K562 (cell line): ENCODE data around the gene PIK3CD. TPM values are rescaled to one million over a fixed set of nuclear protein-coding genes. Genes with fewer than 3 reads are reported as not detected.
A peak's percentile ranks its signal among the peaks of the same experiment; 100 is the strongest.

ENCODE experiments used
- ATF1 ChIP-seq, 2 experiments: fragments of 450-650 bp in 1 of 2; IDR thresholded peaks; 2 replicates each; pipeline ENCODE4 v1.6.1; 2016; ENCODE audit warnings: missing compliant biosample characterization in 1 of 2, missing genetic modification characterization in 1 of 2
- BCOR ChIP-seq: fragments of 450-650 bp; IDR thresholded peaks from 2 replicates; pipeline ENCODE4 v1.6.1; 2016
- BMI1 ChIP-seq: fragments of 150-350 bp; IDR thresholded peaks from 2 replicates; pipeline ENCODE4 v1.6.1; 2014; ENCODE audit warnings: low read length
- COPS2 ChIP-seq: fragments of 450-650 bp; conservative IDR thresholded peaks from 2 replicates; pipeline ENCODE4 v1.6.1; 2016; ENCODE audit warnings: mild to moderate bottlenecking, moderate library complexity
- CTCF ChIP-seq, 3 experiments: IDR thresholded peaks in 2 of 3; conservative IDR thresholded peaks in 1 of 3; 2 replicates each; pipeline ENCODE4 v1.5.1; 2011 to 2012; ENCODE audit warnings: low read length in 3 of 3, mild to moderate bottlenecking in 3 of 3, control low read depth in 2 of 3, improper control_type of control experiment in 1 of 3, inconsistent platforms in 1 of 3, low read depth in 1 of 3, mixed read lengths in 1 of 3, moderate library complexity in 1 of 3; ENCODE audit not compliant: insufficient read depth in 2 of 3
- L3MBTL2 ChIP-seq: fragments of 450-650 bp; IDR thresholded peaks from 2 replicates; pipeline ENCODE4 v1.6.1; 2016; ENCODE audit warnings: mild to moderate bottlenecking, moderate library complexity
- NCOA4 ChIP-seq: fragments of 450-650 bp; IDR thresholded peaks from 2 replicates; pipeline ENCODE4 v1.6.1; 2018; ENCODE audit warnings: mild to moderate bottlenecking; ENCODE audit not compliant: partially characterized antibody
- NR2C1 ChIP-seq, 2 experiments: fragments of 450-650 bp; IDR thresholded peaks; 2 replicates each; pipeline ENCODE4 v1.6.1; 2017; ENCODE audit warnings: mild to moderate bottlenecking in 2 of 2, antibody characterized with exemption in 1 of 2, inconsistent platforms in 1 of 2, missing compliant biosample characterization in 1 of 2, missing genetic modification characterization in 1 of 2
- POLR2G ChIP-seq: fragments of 200-400 bp; formaldehyde crosslinking; IDR thresholded peaks from 2 replicates; pipeline ENCODE4 v1.6.1; 2017; ENCODE audit warnings: low read depth, mild to moderate bottlenecking, antibody characterized with exemption, low read length, moderate library complexity
- PTRF ChIP-seq: fragments of 450-650 bp; IDR thresholded peaks from 2 replicates; pipeline ENCODE4 v1.6.1; 2016; ENCODE audit warnings: mild to moderate bottlenecking, missing genetic modification characterization, missing compliant biosample characterization
- RBM22 ChIP-seq: fragments of 200-400 bp; formaldehyde crosslinking; IDR thresholded peaks from 2 replicates; pipeline ENCODE4 v1.6.1; 2018; ENCODE audit warnings: low read length, low read depth; ENCODE audit not compliant: poor library complexity, severe bottlenecking
- RFX1 ChIP-seq: fragments of 450-650 bp; IDR thresholded peaks from 2 replicates; pipeline ENCODE4 v1.6.1; 2016; ENCODE audit warnings: mild to moderate bottlenecking, moderate library complexity
- RUNX1 ChIP-seq: sonication (generic); IDR thresholded peaks from 2 replicates; pipeline ENCODE4 v1.6.1; 2016; ENCODE audit warnings: antibody characterized with exemption, low read depth
- SMC3 ChIP-seq: conservative IDR thresholded peaks from 2 replicates; pipeline ENCODE4 v1.6.1; 2011; ENCODE audit warnings: low read depth, low read length, improper control_type of control experiment; ENCODE audit not compliant: insufficient read depth
- TAF9B ChIP-seq: fragments of 450-650 bp; IDR thresholded peaks from 2 replicates; pipeline ENCODE4 v1.6.1; 2018; ENCODE audit warnings: mild to moderate bottlenecking; ENCODE audit not compliant: partially characterized antibody
- ZBTB7A ChIP-seq: IDR thresholded peaks from 2 replicates; pipeline ENCODE4 v1.6.1; 2011; ENCODE audit warnings: low read depth, mild to moderate bottlenecking, low read length, moderate library complexity, borderline replicate concordance; ENCODE audit not compliant: control insufficient read depth
- ZC3H11A ChIP-seq: IDR thresholded peaks from 2 replicates; pipeline ENCODE4 v1.6.1; 2012; ENCODE audit warnings: low read depth, low read length, improper control_type of control experiment
- ZNF282 ChIP-seq: sonication (generic); formaldehyde crosslinking; IDR thresholded peaks from 2 replicates; pipeline ENCODE4 v1.8.1; 2023; ENCODE audit warnings: missing genetic modification reagents
- ZNF445 ChIP-seq: fragments of 250-450 bp; sonication (Bioruptor Pico); IDR thresholded peaks from 2 replicates; pipeline ENCODE4 v1.4.0; 2020; ENCODE audit warnings: low read depth, mild to moderate bottlenecking, moderate library complexity
- polyA plus RNA-seq, 8 experiments: library from polyadenylated mRNA; depleted of rRNA in 4 of 8; stranded (reverse) in 5 of 8; unstranded in 3 of 8; fragments of >200 nt; fragmentation: Nextera tagmentation in 2 of 8; fragmentation: Illumina TruSeq in 1 of 8; extraction: Ambion mirVana in 2 of 8; extraction: Trizol in 1 of 8; gene quantifications; 2 replicates each; pipeline versions ENCODE4 v1.2.1 to v1.2.3, GENCODE V29; 2011 to 2014; ENCODE audit warnings: inconsistent platforms in 1 of 8, missing spikeins in 1 of 8
- total RNA-seq, 7 experiments: library from RNA; depleted of rRNA in 6 of 7; stranded (reverse); fragments of >200 nt in 6 of 7; fragmentation: Illumina TruSeq in 2 of 7; extraction: Trizol in 2 of 7; gene quantifications; 2 replicates each; pipeline versions ENCODE4 v1.2.1 to v1.2.3, GENCODE V29; 2011 to 2021; ENCODE audit warnings: low replicate concordance in 1 of 7
- TF ChIP-seq, protein P1 (sequence below), 2 experiments: fragments of 450-650 bp in 1 of 2; IDR thresholded peaks; 2 replicates each; pipeline ENCODE4 v1.6.1; 2011 to 2017; ENCODE audit warnings: low read depth in 2 of 2, antibody characterized with exemption in 1 of 2, borderline replicate concordance in 1 of 2, low read length in 1 of 2, mild to moderate bottlenecking in 1 of 2, mixed read lengths in 1 of 2; ENCODE audit not compliant: control insufficient read depth in 1 of 2
- TF ChIP-seq, protein P2 (sequence below): IDR thresholded peaks from 2 replicates; pipeline ENCODE4 v1.6.1; 2011; ENCODE audit warnings: borderline replicate concordance, low read depth, mild to moderate bottlenecking, moderate library complexity, low read length; ENCODE audit not compliant: insufficient read depth, poor library complexity, severe bottlenecking

PIK3CD gene
- total and polyA plus RNA-seq, 9 of the 15 experiments (the other 6 are each of a cell fraction or from before 2014, with no cell fraction given), result 1.8 to 20.8 (median 7.2) TPM

- TF ChIP-seq, protein P1, sequence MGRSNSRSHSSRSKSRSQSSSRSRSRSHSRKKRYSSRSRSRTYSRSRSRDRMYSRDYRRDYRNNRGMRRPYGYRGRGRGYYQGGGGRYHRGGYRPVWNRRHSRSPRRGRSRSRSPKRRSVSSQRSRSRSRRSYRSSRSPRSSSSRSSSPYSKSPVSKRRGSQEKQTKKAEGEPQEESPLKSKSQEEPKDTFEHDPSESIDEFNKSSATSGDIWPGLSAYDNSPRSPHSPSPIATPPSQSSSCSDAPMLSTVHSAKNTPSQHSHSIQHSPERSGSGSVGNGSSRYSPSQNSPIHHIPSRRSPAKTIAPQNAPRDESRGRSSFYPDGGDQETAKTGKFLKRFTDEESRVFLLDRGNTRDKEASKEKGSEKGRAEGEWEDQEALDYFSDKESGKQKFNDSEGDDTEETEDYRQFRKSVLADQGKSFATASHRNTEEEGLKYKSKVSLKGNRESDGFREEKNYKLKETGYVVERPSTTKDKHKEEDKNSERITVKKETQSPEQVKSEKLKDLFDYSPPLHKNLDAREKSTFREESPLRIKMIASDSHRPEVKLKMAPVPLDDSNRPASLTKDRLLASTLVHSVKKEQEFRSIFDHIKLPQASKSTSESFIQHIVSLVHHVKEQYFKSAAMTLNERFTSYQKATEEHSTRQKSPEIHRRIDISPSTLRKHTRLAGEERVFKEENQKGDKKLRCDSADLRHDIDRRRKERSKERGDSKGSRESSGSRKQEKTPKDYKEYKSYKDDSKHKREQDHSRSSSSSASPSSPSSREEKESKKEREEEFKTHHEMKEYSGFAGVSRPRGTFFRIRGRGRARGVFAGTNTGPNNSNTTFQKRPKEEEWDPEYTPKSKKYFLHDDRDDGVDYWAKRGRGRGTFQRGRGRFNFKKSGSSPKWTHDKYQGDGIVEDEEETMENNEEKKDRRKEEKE (IDR thresholded peaks at IDR 0.05; ENCODE audit: borderline replicate concordance in 1 of 2, control insufficient read depth in 1 of 2, low read depth in 2 of 2, low read length in 1 of 2), result no peak
- peak; percentile 97 to 99 (median 99) for TF ChIP-seq CTCF (IDR thresholded peaks at IDR 0.05 in 2 of 3, conservative IDR thresholded peaks at IDR 0.05 in 1 of 3; ENCODE audit: insufficient read depth in 2 of 3, low read depth in 1 of 3, low read length in 3 of 3)
- TF ChIP-seq, protein P2, sequence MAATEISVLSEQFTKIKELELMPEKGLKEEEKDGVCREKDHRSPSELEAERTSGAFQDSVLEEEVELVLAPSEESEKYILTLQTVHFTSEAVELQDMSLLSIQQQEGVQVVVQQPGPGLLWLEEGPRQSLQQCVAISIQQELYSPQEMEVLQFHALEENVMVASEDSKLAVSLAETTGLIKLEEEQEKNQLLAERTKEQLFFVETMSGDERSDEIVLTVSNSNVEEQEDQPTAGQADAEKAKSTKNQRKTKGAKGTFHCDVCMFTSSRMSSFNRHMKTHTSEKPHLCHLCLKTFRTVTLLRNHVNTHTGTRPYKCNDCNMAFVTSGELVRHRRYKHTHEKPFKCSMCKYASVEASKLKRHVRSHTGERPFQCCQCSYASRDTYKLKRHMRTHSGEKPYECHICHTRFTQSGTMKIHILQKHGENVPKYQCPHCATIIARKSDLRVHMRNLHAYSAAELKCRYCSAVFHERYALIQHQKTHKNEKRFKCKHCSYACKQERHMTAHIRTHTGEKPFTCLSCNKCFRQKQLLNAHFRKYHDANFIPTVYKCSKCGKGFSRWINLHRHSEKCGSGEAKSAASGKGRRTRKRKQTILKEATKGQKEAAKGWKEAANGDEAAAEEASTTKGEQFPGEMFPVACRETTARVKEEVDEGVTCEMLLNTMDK, result peak; percentile 61
- no peak for TF ChIP-seq RBM22
- no peak for TF ChIP-seq TAF9B
- TF ChIP-seq ZNF445 (CRISPR knock-in tag), result no peak
- no peak for TF ChIP-seq RFX1
- TF ChIP-seq NCOA4, result no peak
- TF ChIP-seq ZNF282 (CRISPR knock-in tag), result no peak
- TF ChIP-seq SMC3, result peak; percentile 88
- no peak for TF ChIP-seq ZBTB7A
- TF ChIP-seq ZC3H11A, result no peak
- no peak for TF ChIP-seq BMI1
- no peak for TF ChIP-seq BCOR
- no peak for TF ChIP-seq RUNX1
- TF ChIP-seq POLR2G, result peak; percentile 37
- no peak for TF ChIP-seq COPS2
- no peak for TF ChIP-seq PTRF
- no peak for TF ChIP-seq NR2C1 (IDR thresholded peaks at IDR 0.05)
- TF ChIP-seq NR2C1 (tag; IDR thresholded peaks at IDR 0.05), result no peak
- TF ChIP-seq L3MBTL2, result 0 out of 2 replicates have a peak, but pooled peaks have one; percentile 39
- no peak for TF ChIP-seq ATF1 (CRISPR knock-in tag; IDR thresholded peaks at IDR 0.05)
- TF ChIP-seq ATF1 (tag; IDR thresholded peaks at IDR 0.05), result no peak
These were observed 73.4 kb downstream of the PIK3CD start (continued) for GRCh38 chr1:9724706-9725476.
